K562 (cell line): Measurements from ENCODE around the gene LANCL1. TPM values are rescaled to one million over a fixed set of nuclear protein-coding genes. Genes with fewer than 3 reads are reported as not detected.

Experiments
- ATAC-seq: fragments of 200-7000 bp; cut with Tn5 transposase; 3 replicates; pipeline ENCODE4 v1.9.1; 2020; ENCODE audit warnings: moderate library complexity
- BruUV-seq: library from RNA; stranded (reverse); fragments of 400-500 nt; replicated peaks from 2 replicates; lab custom pipeline; 2021; lab: Mats Ljungman, UMichigan
- CTCF ChIA-PET: fragments of 300-600 bp; formaldehyde crosslinking; extraction: SDS; loops from one replicate; lab custom pipeline; 2021; ENCODE audit warnings: low intra/inter-chr PET ratio; lab: Yijun Ruan, JAX
- POLR2A ChIA-PET: fragments of 300-600, 350-650 bp; sonication (Branson Sonifier 250); formaldehyde crosslinking; extraction: SDS; loops from one replicate; lab custom pipeline; 2021; ENCODE audit warnings: antibody characterized with exemption, inconsistent platforms; lab: Yijun Ruan, JAX
- DNase-seq, 4 experiments: peaks; one replicate each; pipeline versions ENCODE4 v3.0.0 to v3.0.0-alpha.2; 2011 to 2018; ENCODE audit warnings: low spot score in 3 of 4, mixed read lengths in 3 of 4; ENCODE audit errors: extremely low read depth in 1 of 4
- FAIRE-seq: peaks from 2 replicates; lab custom pipeline; 2011; peaks lifted over from hg19 to GRCh38; lab: Jason Lieb, UNC
- H2AFZ ChIP-seq: 2 replicates; pipeline ENCODE4 v1.6.0; 2011; ENCODE audit warnings: low read depth, low read length, control low read depth, inconsistent platforms
- H3K27ac ChIP-seq: fragments of 200-600 bp; 3 replicates; pipeline ENCODE4 v1.8.0; 2011; ENCODE audit warnings: low read depth, mild to moderate bottlenecking, control low read depth, inconsistent platforms, low read length, moderate library complexity, mixed read lengths; ENCODE audit errors: extremely low read depth
- H3K27me3 ChIP-seq, 2 experiments: fragments of 300-600 bp in 1 of 2; 2 replicates in 1 of 2; 3 replicates in 1 of 2; pipeline versions ENCODE4 v1.6.0 to v1.8.0; 2011; ENCODE audit warnings: inconsistent platforms in 2 of 2, low read length in 2 of 2, mild to moderate bottlenecking in 1 of 2, mixed read lengths in 1 of 2, moderate library complexity in 1 of 2; ENCODE audit not compliant: control insufficient read depth in 2 of 2, insufficient read depth in 2 of 2
- H3K36me3 ChIP-seq: fragments of 300-600 bp; 3 replicates; pipeline ENCODE4 v1.8.0; 2011; ENCODE audit warnings: mild to moderate bottlenecking, low read length, inconsistent platforms; ENCODE audit not compliant: control insufficient read depth, insufficient read depth
- H3K4me1 ChIP-seq, 2 experiments: fragments of 200-600 bp in 1 of 2; replicated peaks in 1 of 2; 2 replicates in 1 of 2; 3 replicates in 1 of 2; pipeline versions ENCODE4 v1.5.1 to v1.8.0; 2011; ENCODE audit warnings: inconsistent platforms in 2 of 2, low read length in 2 of 2, mild to moderate bottlenecking in 1 of 2, mixed read lengths in 1 of 2, moderate library complexity in 1 of 2; ENCODE audit not compliant: control insufficient read depth in 2 of 2, insufficient read depth in 2 of 2
- H3K4me2 ChIP-seq: 2 replicates; pipeline ENCODE4 v1.6.1; 2011; ENCODE audit warnings: low read length, control low read depth, inconsistent platforms, mixed read lengths; ENCODE audit not compliant: insufficient read depth
- H3K4me3 ChIP-seq: fragments of 200-600 bp; sonication (generic), shearing (Covaris generic); 2 replicates; pipeline ENCODE4 v1.5.1; 2016; ENCODE audit warnings: control low read depth, inconsistent platforms
- H3K79me2 ChIP-seq: fragments of 200-600 bp; 3 replicates; pipeline ENCODE4 v1.8.0; 2011; ENCODE audit warnings: low read length, inconsistent platforms; ENCODE audit not compliant: control insufficient read depth, insufficient read depth
- H3K9ac ChIP-seq, 2 experiments: 2 replicates each; pipeline versions ENCODE4 v1.6.0 to v1.6.1; 2011; ENCODE audit warnings: low read depth in 2 of 2, low read length in 2 of 2, control low read depth in 1 of 2, inconsistent platforms in 1 of 2, mild to moderate bottlenecking in 1 of 2, mixed read lengths in 1 of 2; ENCODE audit not compliant: insufficient read depth in 1 of 2
- H3K9me1 ChIP-seq: one replicate; pipeline ENCODE4 v1.6.0; 2011; ENCODE audit warnings: inconsistent platforms, mild to moderate bottlenecking, low read length, moderate library complexity; ENCODE audit not compliant: control insufficient read depth, insufficient read depth
- H3K9me3 ChIP-seq: replicated peaks from 2 replicates; pipeline ENCODE4 v1.5.1; 2011; ENCODE audit warnings: low read depth, low read length, inconsistent platforms; ENCODE audit not compliant: control insufficient read depth, insufficient read depth
- H4K20me1 ChIP-seq: replicated peaks from 2 replicates; pipeline ENCODE4 v1.6.1; 2011; ENCODE audit warnings: low read length, inconsistent platforms, mixed read lengths; ENCODE audit not compliant: control insufficient read depth, insufficient read depth
- CHCHD3 ChIP-seq: fragments of 250-450 bp; sonication (Bioruptor Pico); IDR thresholded peaks from 2 replicates; pipeline ENCODE4 v2.1.2; 2022; ENCODE audit warnings: mild to moderate bottlenecking
- ERF ChIP-seq: fragments of 450-650 bp; formaldehyde crosslinking; IDR thresholded peaks from 2 replicates; pipeline ENCODE4 v1.4.0; 2020; ENCODE audit warnings: mild to moderate bottlenecking, mixed read lengths
- FOXJ3 ChIP-seq: sonication (generic); formaldehyde crosslinking; IDR thresholded peaks from 2 replicates; pipeline ENCODE4 v1.4.0; 2020; ENCODE audit warnings: mild to moderate bottlenecking, missing genetic modification reagents
- L3MBTL2 ChIP-seq: fragments of 450-650 bp; IDR thresholded peaks from 2 replicates; pipeline ENCODE4 v1.6.1; 2016; ENCODE audit warnings: mild to moderate bottlenecking, moderate library complexity
- MCM7 ChIP-seq, 2 experiments: fragments of 450-650 bp; IDR thresholded peaks; 2 replicates each; pipeline ENCODE4 v1.6.1; 2016 to 2018
- POLR3A ChIP-seq: IDR thresholded peaks from 2 replicates; pipeline ENCODE4 v1.6.1; 2011; ENCODE audit warnings: borderline replicate concordance, mild to moderate bottlenecking, moderate library complexity; ENCODE audit not compliant: insufficient read length, insufficient read depth; ENCODE audit errors: extremely low read depth
- SIN3B ChIP-seq: fragments of 450-650 bp; IDR thresholded peaks from 2 replicates; pipeline ENCODE4 v1.6.1; 2017; ENCODE audit warnings: low read depth, mild to moderate bottlenecking, moderate library complexity
- SNRNP70 ChIP-seq: fragments of 200-400 bp; formaldehyde crosslinking; optimal IDR thresholded peaks from 2 replicates; pipeline ENCODE3; 2017; ENCODE audit warnings: low read depth, low read length
- TARDBP ChIP-seq: fragments of 450-650 bp; IDR thresholded peaks from 2 replicates; pipeline ENCODE4 v1.6.1; 2016
- ZBED1 ChIP-seq: IDR thresholded peaks from 2 replicates; pipeline ENCODE4 v1.6.1; 2014
- ZBTB49 ChIP-seq: sonication (generic); formaldehyde crosslinking; IDR thresholded peaks from 2 replicates; pipeline ENCODE4 v1.8.0; 2022; ENCODE audit warnings: missing genetic modification reagents, mild to moderate bottlenecking, borderline replicate concordance
- ZNF586 ChIP-seq: fragments of 450-650 bp; formaldehyde crosslinking; conservative IDR thresholded peaks from 2 replicates; pipeline ENCODE4 v1.4.0; 2020; ENCODE audit warnings: mild to moderate bottlenecking, moderate library complexity
- ZNF766 ChIP-seq: fragments of 200-800 bp; sonication (Bioruptor generic); conservative IDR thresholded peaks from 2 replicates; pipeline ENCODE4 v1.6.1; 2016; ENCODE audit warnings: missing genetic modification characterization, missing compliant biosample characterization
- ZSCAN32 ChIP-seq: fragments of 450-650 bp; formaldehyde crosslinking; IDR thresholded peaks from 2 replicates; pipeline ENCODE4 v1.4.0; 2020; ENCODE audit warnings: mild to moderate bottlenecking, moderate library complexity
- WGBS: fragments of 100-300 bp; shearing (Covaris generic); methylation state at CpG from one replicate; pipeline ENCODE4 v1.1.6; 2016; ENCODE audit warnings: low coverage, mixed read lengths; ENCODE audit not compliant: insufficient coverage; ENCODE audit errors: missing lambda C conversion rate; 5-methylcytosine and 5-hydroxymethylcytosine counted together
- in situ Hi-C: fragments of 300-500 bp; cut with MboI; formaldehyde crosslinking; loops from 4 replicates; pipeline ENCODE4 v1.15.0; 2018; ENCODE audit warnings: inconsistent platforms, mixed read lengths
- intact Hi-C: fragments of 100-400 bp; cut with micrococcal nuclease; formaldehyde crosslinking; loops from 2 replicates; pipeline ENCODE4 v1.14.2; 2022
- polyA plus RNA-seq, 8 experiments: library from polyadenylated mRNA; depleted of rRNA in 4 of 8; stranded (reverse) in 5 of 8; unstranded in 3 of 8; fragments of >200 nt; fragmentation: Nextera tagmentation in 2 of 8; fragmentation: Illumina TruSeq in 1 of 8; extraction: Ambion mirVana in 2 of 8; extraction: Trizol in 1 of 8; gene quantifications; 2 replicates each; pipeline versions ENCODE4 v1.2.1 to v1.2.3, GENCODE V29; 2011 to 2014; ENCODE audit warnings: inconsistent platforms in 1 of 8, missing spikeins in 1 of 8
- total RNA-seq, 7 experiments: library from RNA; depleted of rRNA in 6 of 7; stranded (reverse); fragments of >200 nt in 6 of 7; fragmentation: Illumina TruSeq in 2 of 7; extraction: Trizol in 2 of 7; gene quantifications; 2 replicates each; pipeline versions ENCODE4 v1.2.1 to v1.2.3, GENCODE V29; 2011 to 2021; ENCODE audit warnings: low replicate concordance in 1 of 7

LANCL1 gene
- total and polyA plus RNA-seq, 9 of the 15 experiments (the other 6 are each of a cell fraction or from before 2014, with no cell fraction given) = 15.3 to 56.3 (median 30.1) TPM

- TF ChIP-seq ZBTB49 (CRISPR knock-in tag) (no peak), ERF (no peak), ZNF586 (CRISPR knock-in tag) (no peak), ZBED1 (no peak), SIN3B (no peak), ZNF766 (CRISPR knock-in tag) (no peak), TARDBP (no peak), CHCHD3 (CRISPR knock-in tag) (no peak)
Observed at GRCh38 chr2:210421916-210422315, 54.6 kb downstream of the LANCL1 start (continued).

GRCh38 chr2:210412660-210413059 is 63.9 kb downstream of the LANCL1 start:
- 0% methylated on average over 1 of the region's 1 CpG for WGBS
- Histone ChIP-seq H4K20me1 (no peaks in the 10 kb centered on the region), H3K27me3 (no peaks in the 10 kb centered on the region), H3K4me2 (no peak overlapping the region), H2AFZ (no peak overlapping the region), H3K79me2 (no peaks in the 10 kb centered on the region), H3K4me3 (no peak overlapping the region), H3K9me3 (no peaks in the 10 kb centered on the region), H3K9me1 (no peaks in the 10 kb centered on the region), H3K9ac (no peak overlapping the region), H3K36me3 (no peaks in the 10 kb centered on the region), H3K4me1 (no peaks in the 10 kb centered on the region), H3K27ac (no peak overlapping the region)
- DNase-seq = no peak
- intact Hi-C loops = no loop called here
- TF ChIP-seq SNRNP70 = no peak
- TF ChIP-seq ZSCAN32 (CRISPR knock-in tag) = no peak
- no peak for TF ChIP-seq POLR3A
- TF ChIP-seq MCM7 (IDR thresholded peaks at IDR 0.05) = no peak
- no peak for TF ChIP-seq FOXJ3 (CRISPR knock-in tag)
- TF ChIP-seq L3MBTL2 = no peak
- in situ Hi-C loops = no loop called here
- ChIA-PET CTCF (no interaction called here), POLR2A (no interaction called here)
- no TSS peak for BruUV-seq
- ATAC-seq = no peak
- FAIRE-seq = no peak
